ENCODE data around the gene GXYLT1.

GRCh38 chr12:42162965-42163364, 18.3 kb upstream of the GXYLT1 start:
- TF ChIP-seq, protein P1, sequence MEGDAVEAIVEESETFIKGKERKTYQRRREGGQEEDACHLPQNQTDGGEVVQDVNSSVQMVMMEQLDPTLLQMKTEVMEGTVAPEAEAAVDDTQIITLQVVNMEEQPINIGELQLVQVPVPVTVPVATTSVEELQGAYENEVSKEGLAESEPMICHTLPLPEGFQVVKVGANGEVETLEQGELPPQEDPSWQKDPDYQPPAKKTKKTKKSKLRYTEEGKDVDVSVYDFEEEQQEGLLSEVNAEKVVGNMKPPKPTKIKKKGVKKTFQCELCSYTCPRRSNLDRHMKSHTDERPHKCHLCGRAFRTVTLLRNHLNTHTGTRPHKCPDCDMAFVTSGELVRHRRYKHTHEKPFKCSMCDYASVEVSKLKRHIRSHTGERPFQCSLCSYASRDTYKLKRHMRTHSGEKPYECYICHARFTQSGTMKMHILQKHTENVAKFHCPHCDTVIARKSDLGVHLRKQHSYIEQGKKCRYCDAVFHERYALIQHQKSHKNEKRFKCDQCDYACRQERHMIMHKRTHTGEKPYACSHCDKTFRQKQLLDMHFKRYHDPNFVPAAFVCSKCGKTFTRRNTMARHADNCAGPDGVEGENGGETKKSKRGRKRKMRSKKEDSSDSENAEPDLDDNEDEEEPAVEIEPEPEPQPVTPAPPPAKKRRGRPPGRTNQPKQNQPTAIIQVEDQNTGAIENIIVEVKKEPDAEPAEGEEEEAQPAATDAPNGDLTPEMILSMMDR (IDR thresholded peaks at IDR 0.05; ENCODE audit: low read depth, low read length), result no peak
- no peak for TF ChIP-seq EZH2phosphoT487 (IDR thresholded peaks at IDR 0.05; ENCODE audit: low read depth)

Data from OCI-LY3 (cell line).